Measurements from ENCODE around the gene KRT8.
"Not testable (repeated sequence)": the region's sequence is repeated elsewhere in the genome, so short reads cannot be mapped to it uniquely, and the experiment has no call there.

The KRT8 gene

GRCh38 chr12:52873832-52874572, 30.9 kb downstream of the KRT8 start:
- DNase-seq = peak; percentile 53

DNA sequence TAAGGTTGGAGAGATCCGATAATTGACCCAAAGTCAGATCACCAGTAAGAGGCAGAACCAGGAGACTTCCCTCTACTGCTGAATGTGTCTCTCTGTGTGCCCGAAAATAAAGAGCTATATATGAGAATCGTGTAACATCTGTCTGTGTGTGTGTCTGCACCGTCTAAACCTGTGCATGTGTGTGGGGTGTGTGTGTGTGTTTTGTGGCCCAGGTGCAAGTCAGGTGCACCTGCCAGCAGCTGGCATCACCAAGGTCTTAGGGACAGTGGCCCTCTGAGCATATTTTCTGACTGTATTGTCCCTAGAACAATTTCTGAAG, 31.4 kb downstream of the KRT8 start:
- DNase-seq = no peak

DNA sequence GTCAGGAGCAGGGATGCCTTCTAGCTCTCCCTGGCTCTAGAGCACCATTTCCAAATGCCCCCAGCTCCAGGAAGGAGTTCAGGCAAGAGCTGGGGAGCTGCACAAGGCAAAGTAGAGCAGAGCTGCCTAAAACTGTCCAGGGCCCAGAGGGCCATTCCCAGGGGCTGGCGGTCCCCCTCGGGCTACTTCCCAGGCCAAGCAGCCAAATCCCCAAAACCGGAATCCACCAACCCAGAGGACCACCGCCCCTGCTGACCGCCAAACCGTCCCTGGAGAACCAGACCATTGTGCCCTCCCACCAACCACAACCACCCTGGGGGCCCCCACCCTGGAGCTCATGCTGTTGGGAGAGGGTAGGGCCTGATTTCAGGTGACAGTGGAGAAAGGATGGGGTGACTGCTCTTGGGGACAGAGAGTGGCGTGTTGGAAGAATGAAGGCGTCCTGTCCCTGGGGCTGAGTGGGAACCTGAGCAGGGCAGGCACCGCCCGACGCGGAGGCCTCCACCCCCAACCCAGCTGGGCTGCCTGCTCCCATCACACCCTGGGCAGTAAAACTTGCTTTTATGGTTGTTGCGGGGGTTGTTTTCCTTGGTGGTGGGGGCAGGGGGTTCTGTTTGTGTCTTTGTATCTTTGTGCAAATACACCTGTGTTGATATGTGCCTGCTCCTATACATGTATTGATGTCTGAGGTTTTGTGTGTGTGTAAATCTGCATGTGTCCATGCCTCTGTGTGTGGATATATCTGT, 32.1 kb downstream of the KRT8 start:
- DNase-seq = no peak

- no peak for DNase-seq
Observed at GRCh38 chr12:52871291-52872039, 33.4 kb downstream of the KRT8 start.

DNA sequence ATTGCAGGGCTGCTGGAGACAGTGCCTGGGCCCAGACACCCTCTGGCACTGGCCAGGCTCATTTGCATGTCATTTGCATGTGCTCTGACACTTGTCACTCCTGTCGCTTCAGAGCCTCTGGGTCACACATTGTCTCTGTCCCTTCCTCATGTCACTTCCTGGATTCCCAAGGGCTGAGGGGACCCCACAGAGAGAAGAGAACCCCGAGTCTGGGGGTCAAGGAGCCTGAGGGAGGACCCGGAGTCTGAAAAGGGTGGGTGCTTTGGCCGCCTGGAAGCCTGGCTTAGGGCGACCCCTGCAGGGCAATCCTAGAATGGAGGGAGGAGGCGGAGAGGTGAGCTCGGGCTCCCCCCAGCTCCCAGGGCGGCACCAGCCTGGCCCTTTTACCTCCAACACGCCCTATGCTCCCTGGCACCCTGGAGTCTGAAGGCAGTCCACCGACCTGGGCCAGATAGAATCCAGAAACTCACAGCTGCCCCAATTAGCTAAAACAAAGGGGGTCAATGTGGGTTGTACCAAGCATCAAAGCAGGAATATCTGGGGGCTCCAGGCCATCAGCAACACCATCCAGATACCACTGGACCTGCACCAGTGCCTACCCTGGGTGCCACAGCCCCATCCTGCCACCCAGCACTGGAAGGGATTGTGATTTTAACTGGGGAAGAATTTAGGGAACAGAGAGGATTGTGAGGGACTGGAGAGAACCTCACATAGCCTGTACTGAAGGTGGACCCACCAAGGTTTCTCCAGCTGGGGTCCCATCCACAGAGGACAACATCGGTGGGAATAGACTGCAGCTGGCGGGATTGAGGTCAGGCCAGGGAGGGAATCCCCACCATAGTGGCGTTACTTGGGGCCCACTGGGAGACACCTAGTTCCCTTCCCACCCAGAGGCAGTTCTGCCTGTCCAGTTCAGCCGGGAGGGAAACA, 34.2 kb downstream of the KRT8 start:
- DNase-seq = peak; percentile 82

DNA sequence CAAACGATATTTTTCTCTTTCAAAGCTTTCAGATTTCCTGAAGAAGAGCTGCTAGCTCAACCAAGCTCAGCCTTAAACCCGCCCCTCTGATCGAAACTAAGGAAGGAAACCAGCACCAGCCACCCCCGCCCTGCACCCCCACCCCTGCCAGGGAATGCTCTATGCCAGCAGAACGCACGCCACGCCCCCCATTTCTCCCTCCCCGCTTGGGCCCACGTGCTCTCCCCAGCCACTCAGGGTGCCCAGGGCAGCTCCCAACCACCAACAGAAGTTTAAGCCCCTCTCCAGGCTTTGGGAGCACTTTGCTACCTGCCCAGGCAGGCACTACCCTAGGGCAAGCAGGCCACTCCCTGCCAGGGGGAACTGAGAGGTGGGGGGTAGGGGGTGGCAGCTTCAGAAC, 37.2 kb downstream of the KRT8 start:
- DNase-seq = no peak

DNA sequence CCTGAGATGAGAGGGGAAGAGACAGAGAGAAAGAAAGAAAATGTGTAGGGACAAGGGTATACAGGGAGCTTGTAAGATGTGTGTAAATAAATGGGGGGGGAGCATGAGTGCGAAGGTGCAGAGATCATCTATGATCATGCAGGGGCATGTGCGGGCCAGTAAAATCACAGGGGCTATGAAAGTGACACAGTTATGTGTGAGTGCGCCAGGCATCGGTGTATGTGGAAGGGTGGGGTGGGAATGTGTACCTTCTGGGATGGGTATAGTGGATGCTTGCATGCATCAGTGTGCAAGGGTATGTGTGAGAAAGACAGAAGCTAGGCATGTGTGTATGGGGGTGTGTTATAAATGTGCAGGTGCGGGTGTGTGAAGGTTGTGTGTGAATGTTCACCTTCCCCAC, 37.7 kb downstream of the KRT8 start:
- no peak for DNase-seq

DNA sequence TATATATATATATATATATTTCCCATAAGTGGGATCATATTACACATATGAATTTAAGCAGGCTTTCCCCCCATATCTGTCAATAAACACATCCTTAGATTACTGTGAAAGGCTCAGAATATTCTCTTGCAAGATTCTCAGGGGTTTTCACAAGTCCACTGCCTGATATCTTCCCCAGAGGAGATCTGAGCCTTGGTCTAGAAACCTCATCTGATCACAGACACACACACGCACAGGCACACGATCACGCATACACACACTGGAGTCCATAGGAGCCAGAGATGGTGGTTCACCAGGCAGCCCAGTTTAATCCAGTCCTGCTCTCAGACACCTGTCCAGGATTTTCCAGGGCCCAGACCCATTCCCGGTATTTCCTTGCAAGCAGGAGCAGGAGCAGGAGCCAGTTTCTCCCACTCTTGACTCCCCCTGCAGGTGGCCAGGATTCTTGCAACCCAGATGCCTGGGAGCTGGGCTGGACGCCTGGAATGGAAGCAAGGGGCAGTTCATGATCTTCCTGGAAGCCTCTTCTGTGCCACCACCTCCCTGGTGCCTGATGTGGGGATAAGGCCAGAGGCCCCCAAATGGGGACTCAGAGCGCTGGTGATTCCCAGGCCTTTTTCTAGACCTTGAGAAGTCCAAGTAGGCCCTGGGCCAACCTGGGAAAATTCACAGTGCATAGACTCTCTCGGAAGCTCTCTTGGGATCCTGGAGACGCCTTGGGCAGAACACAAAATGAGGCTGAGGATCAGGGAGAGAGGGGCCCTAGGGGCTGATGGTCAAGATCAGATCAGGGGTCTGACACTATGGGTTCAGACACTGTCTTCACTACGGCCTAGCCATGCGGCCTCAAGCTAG, 39.6 kb downstream of the KRT8 start:
- peak; percentile 27 for DNase-seq

- no peak for DNase-seq
Observed at GRCh38 chr12:52862023-52862422, 42.9 kb downstream of the KRT8 start.

GRCh38 chr12:52861511-52861910, 43.4 kb downstream of the KRT8 start:
- DNase-seq = no peak

GRCh38 chr12:52860102-52860823, 44.6 kb downstream of the KRT8 start:
- DNase-seq = no peak

GRCh38 chr12:52857500-52857899, 47.4 kb downstream of the KRT8 start:
- no peak for DNase-seq

DNA sequence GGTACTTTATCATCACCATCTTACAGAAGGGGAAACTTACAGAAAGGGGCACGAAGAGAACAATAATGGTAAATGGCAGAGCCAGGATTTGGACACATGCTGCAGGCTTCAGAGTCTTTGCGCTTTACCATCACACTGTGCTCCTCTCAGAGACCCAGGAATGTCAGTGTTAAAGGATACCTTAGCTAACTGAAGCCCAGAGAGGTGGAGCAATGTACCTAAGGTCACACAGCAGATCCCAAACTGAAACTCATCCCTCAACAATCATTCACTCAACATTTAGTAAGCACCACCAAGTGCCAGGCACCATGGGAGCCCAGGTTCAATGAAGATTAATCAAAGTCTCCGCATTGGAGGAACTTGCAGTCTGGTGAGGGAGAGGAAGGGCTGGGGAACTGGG, 48.1 kb downstream of the KRT8 start:
- DNase-seq = no peak

DNA sequence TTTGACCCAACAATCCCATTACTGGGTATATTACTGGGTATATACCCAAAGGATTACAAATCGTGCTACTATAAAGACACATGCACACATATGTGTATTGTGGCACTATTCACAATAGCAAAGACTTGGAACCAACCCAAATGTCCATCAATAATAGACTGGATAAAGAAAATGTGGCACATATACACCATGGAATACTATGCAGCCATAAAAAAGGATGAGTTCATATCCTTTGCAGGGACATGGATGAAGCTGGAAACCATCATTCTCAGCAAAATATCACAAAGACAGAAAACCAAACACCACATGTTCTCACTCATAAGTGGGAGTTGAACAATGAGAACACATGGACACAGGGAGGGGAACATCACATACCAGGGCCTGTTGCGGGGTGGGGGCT, 48.8 kb downstream of the KRT8 start:
- not testable (repeated sequence) for DNase-seq

DNA sequence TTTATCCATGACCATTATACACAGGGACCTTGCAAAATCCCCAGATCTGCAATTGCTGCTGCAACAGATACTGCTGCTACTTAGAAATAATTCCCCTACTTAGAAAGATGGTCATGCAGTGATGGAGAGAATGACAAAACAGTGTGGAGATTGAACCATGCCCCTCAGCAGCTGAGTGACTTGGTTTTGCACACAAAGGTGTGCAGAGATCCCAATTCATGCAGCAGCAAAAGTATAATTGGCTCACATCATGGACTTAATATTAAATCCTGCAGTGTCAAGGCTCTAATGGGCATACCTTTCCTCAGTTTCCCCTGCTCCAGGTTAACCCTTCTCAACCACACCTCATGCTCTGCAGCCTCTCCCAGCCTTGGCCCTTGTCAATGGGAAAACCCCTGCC, 53.1 kb downstream of the KRT8 start:
- DNase-seq = no peak

- DNase-seq = no peak
Observed at GRCh38 chr12:52850681-52851080, 54.2 kb downstream of the KRT8 start.

GRCh38 chr12:52849511-52849910, 55.4 kb downstream of the KRT8 start:
- no peak for DNase-seq

- no peak for DNase-seq
Observed at GRCh38 chr12:52848661-52849255, 56.1 kb downstream of the KRT8 start, which contains the start of gene KRT78. TSS of gene KRT78 (minus strand) at chr12:52848994. CDS start at chr12:52848930, 64 bp downstream.

- DNase-seq = no peak
Observed at GRCh38 chr12:52847335-52848102, 57.4 kb downstream of the KRT8 start.
